22Rv1 (cell line): ENCODE results near the gene KCNQ1OT1.

Experiments
- H3K27ac ChIP-seq: fragments of 450-650 bp; 2 replicates; pipeline ENCODE4 v1.5.1; 2017
- CTCF ChIP-seq: fragments of 450-650 bp; IDR thresholded peaks from 2 replicates; pipeline ENCODE4 v1.5.1; 2017; ENCODE audit warnings: mild to moderate bottlenecking
- ZFX ChIP-seq: fragments of 450-650 bp; IDR thresholded peaks from 2 replicates; pipeline ENCODE4 v1.6.1; 2017; ENCODE audit warnings: antibody characterized with exemption, borderline replicate concordance

The KCNQ1OT1 gene

GRCh38 chr11:2650343-2650867, 49.4 kb downstream of the KCNQ1OT1 start:
- TF ChIP-seq ZFX = no peak
- TF ChIP-seq CTCF = no peak

GRCh38 chr11:2649848-2650247, 49.9 kb downstream of the KCNQ1OT1 start:
- no peak for TF ChIP-seq CTCF
- TF ChIP-seq ZFX = no peak
- H3K27ac ChIP-seq = no peak overlapping the region

More at GRCh38 chr11:2650343-2650867, 49.4 kb downstream of the KCNQ1OT1 start:
- H3K27ac ChIP-seq = no peak overlapping the region

- TF ChIP-seq ZFX (no peak), CTCF (no peak)
- no peak overlapping the region for H3K27ac ChIP-seq
Measured at GRCh38 chr11:2649400-2649799, 50.4 kb downstream of the KCNQ1OT1 start.

- H3K27ac ChIP-seq = no peak overlapping the region
- no peak for TF ChIP-seq ZFX
- TF ChIP-seq CTCF = no peak
Measured at GRCh38 chr11:2647953-2648352, 51.8 kb downstream of the KCNQ1OT1 start.

GRCh38 chr11:2647167-2647566, 52.6 kb downstream of the KCNQ1OT1 start:
- H3K27ac ChIP-seq = no peak overlapping the region
- no peak for TF ChIP-seq CTCF
- TF ChIP-seq ZFX = no peak

- TF ChIP-seq ZFX = no peak
- no peak for TF ChIP-seq CTCF
- H3K27ac ChIP-seq = no peak overlapping the region
Measured at GRCh38 chr11:2645779-2646118, 54.0 kb downstream of the KCNQ1OT1 start.

GRCh38 chr11:2644844-2645778, 54.7 kb downstream of the KCNQ1OT1 start:
- H3K27ac ChIP-seq = no peak overlapping the region
- no peak for TF ChIP-seq CTCF
- no peak for TF ChIP-seq ZFX
